ENCODE measurements around the gene TMC5.

The TMC5 gene

DNA sequence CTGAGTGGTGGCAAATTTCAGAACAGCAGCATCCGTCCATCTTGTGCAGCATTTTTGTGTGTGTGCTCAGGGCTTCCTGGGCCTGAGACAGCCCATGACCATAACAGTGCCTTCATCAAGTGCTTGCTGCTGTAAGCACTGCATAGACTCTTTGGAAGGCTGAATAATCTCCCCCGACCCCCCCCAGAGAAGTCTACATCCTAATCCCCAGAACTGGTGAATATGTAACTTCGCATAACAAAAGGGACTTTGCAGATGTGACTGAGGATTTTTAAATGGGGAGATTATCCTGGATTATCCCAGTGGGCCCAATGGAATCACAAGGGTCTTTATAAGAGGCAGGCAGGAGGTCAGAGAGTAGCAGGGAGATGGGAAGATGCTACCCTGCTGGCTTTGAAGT is 50.6 kb downstream of the TMC5 start:
- FAIRE-seq: no peak

DNA sequence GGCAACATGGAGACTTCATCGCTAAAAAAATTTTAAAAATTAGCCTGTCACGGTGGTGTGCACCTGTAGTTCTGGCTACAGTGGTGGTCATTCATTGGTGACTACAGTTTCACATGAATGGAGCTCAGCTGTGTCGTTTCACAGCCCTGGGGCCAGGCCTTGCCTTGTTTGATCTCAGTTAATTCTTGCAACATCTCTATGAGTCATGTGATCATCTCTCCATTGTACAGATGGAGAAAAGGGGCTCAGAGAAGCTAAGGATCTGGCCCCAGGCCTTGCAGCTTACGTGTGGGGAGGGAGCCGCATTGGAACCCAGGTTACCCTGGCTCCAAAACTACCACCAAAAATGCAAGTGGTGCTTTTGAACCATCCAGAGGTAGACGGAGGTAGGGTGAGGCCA is 54.8 kb downstream of the TMC5 start:
- FAIRE-seq: no peak

DNA sequence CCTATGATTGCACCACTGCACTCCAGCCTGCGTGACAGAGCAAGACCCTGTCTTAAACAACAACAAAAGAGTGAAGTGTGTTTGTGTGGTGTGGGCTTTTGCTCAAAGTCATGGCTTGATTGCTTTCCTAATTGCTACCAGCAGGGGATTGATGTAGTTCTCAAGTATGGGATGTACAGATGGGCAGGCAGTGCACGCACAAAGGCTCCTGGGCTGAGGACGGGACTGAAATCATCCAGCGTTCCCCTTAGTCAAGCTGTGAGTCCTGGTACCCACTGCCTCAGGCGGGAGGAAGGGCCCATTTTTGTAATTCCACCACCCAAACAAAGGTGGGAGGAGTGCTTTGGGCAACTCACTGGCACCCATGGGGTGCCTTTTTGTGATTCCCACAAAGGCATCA is 56.9 kb downstream of the TMC5 start:
- FAIRE-seq: no peak

DNA sequence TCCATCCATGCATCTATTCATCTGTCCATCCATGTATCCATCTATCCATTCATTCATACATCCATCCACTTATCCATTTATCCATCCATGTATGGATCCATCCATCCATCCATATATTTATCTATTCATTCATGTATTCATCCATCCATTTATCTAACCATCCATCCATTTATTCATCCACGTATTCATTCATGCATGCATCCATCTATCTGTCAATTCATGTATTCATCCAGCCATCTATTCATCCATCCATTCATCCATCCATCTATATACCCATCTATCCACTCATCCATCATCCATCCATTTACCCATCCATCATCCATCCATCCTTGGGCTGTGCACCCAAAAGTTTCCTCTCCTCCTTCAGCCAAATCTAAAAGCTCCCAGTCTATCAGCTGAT is 60.8 kb downstream of the TMC5 start:
- no peak for FAIRE-seq

DNA sequence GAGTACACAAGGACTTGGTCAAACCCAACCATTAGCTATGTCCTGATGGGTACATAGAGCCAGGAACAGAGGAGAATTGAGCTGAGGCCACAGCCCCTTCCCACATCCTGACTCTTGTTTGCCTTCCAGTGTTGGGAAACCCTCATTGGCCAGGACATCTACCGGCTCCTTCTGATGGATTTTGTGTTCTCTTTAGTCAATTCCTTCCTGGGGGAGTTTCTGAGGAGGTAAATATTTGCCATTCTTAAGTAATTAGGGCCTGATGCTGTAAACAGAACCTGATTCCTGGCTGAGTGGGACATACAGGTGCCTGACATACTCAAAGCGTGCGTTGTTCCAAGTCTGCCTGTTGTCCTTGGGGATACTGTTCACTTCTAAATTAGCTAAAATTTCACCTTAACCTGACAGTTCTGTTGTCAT is 61.6 kb downstream of the TMC5 start:
- FAIRE-seq: no peak

DNA sequence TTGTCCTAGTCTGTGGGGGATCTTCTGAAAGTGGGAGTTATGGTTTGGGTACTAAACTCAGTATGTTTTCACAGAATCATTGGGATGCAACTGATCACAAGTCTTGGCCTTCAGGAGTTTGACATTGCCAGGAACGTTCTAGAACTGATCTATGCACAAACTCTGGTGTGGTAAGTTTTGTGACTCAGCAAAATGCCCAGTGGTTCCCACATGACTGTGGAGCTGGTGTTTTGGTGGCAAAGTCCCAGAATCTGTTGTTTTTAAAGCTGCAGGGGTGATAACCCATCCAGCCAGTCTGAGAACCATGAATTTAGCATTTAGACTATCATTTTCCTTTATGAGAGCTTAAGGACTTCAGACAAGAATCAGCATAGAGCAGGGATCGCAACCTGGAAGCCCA is 63.6 kb downstream of the TMC5 start:
- FAIRE-seq: no peak

DNA sequence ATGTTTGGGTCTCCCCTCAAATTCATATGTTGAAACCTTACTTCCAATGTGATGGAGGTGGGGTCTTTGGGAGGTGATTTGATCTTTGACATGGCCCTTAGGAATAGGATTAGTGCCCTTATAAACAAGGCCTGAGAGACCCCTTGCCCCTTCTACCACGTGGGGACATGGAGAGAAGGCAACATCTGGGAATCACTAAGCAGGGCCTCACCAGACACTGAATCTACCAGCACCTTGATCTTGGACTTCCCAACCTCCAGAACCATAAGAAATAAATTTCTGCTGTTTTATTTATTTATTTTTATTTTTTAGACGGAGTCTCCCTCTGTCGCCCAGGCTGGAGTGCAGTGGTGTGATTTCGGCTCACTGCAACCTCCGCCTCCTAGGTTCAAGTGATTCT is 64.1 kb downstream of the TMC5 start:
- FAIRE-seq: no peak

DNA sequence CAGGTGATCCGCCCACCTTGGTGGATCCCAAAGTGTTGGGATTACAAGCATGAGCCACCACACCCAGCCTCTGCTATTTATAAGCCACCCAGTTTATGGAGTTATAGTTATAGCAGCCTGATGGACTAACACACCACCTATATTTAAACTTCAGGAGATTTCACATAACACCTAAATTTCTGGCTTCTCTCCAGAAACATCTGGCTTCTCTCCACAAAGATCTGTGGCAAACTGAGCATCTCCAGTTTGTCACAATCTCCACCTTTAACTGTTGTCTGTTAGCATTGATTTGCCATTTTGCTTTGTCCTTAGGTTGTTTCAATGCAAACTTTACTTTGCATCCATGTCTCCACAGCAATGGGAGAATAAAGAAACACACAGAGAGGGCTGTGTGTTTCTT is 64.6 kb downstream of the TMC5 start:
- no peak for FAIRE-seq

DNA sequence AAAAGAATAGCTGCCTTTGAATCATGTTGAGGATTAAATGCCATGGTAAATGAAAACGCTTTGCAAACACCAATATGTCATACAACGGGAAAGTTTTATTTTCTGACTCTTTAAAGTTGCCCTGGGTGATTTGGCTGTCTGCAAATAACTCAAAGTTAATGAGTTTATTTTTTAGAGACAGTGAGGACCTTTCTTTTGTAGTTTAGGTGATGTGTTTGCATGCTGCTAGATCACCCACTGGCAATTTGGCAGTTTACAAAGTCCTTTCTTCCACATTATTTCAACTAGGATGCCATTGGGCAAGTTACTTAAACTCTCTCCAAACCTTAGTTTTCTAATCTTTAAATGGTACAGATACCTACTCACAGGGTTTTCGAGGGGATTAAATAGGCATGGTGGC is 66.4 kb downstream of the TMC5 start:
- no peak for FAIRE-seq

DNA sequence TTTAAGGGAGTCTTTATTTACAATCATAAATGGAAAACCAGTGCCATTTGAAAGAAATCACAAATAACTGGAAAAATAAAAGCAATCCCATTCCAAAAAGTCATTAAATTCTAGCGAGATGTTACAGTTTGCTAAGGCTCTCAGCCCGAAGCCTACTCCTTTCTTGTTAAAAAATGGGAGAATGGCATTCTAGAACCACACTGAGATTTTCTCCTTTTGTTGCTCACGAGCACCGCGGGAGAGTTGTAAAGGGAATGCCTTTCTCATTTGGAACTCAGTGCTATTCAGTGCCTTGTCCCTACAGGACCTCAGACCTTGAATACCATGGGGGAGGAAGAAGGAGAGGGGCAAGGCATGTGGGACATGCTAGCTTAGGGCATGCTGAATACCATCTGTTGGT is 67.9 kb downstream of the TMC5 start:
- FAIRE-seq: no peak

DNA sequence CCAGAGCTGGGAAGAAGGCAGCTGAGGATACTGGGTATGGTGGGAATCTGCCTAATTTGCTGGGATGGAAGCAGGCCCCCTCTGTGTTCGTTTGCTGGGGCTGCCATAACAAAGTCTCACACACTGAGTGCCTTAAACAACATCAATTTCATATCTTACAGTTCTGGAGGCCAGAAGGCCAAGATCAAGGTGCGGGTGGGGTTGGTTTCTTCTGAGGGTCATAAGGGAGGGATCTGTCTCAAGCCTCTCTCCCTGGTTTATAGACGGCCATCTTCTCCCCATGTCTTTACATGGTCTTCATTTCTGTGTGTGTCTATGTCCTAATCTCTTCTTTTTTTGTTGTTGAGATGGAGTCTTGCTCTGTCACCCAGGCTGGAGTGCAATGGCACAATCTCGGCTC is 68.4 kb downstream of the TMC5 start:
- no peak for FAIRE-seq

DNA sequence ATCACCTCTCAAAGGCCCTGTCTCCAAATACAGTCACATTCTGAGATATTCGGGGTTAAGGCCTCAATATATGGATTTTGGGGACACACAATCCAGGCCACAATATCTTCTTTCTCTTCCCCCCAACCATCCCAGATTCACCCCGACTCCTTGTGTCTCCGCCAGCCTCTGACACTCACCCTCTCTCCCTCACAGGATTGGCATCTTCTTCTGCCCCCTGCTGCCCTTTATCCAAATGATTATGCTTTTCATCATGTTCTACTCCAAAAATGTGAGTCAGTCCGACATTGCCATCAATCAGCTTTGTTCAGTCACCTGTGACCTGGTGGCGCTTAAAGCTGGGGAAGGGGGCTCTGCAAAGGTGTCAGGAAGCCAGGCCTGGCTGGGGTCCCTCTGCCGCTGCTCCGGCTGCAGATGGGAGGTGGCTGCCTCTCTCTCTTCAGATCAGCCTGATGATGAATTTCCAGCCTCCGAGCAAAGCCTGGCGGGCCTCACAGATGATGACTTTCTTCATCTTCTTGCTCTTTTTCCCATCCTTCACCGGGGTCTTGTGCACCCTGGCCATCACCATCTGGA is 69.2 kb downstream of the TMC5 start:
- FAIRE-seq: no peak

DNA sequence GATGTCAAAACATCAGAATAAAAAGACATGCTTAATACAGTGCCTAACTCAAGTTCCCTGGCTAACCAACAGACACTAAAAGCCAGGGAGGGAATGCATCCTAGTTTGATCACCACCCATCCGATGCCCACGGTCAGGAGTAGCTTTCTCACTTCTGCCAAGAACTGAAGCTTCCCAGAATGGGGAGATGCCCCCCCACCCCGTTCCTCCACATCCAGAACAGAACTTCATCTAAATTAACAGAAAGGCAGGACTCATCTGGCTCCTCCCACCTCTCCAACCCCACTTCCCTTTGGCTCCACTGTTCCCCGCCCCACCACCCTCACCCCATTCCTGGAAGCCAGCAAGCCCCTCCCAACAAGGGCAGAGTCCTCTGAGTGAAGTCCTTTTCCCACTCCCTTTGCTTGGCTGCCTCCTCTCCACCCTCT is 70.5 kb downstream of the TMC5 start:
- no peak for FAIRE-seq

DNA sequence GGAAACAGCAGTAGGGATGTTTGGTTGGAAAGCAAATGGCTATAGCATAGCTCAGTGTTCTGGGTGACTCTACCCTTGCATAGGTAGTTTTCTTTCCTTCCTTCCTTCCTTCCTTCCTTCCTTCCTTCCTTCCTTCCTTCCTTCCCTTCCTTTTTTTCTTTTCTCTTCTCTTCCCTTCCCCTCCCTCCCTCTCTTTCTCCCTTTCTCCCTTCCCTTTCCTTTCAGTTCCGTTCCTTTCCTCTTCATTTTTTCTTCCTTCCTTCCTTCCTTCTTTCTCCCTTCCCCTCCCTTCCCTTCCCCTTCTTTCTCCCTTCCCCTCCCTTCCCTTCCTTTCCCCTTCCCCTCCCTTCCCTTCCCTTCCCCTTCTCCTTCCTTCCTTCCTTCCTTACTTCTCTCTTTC is 72.9 kb downstream of the TMC5 start:
- no peak for FAIRE-seq

DNA sequence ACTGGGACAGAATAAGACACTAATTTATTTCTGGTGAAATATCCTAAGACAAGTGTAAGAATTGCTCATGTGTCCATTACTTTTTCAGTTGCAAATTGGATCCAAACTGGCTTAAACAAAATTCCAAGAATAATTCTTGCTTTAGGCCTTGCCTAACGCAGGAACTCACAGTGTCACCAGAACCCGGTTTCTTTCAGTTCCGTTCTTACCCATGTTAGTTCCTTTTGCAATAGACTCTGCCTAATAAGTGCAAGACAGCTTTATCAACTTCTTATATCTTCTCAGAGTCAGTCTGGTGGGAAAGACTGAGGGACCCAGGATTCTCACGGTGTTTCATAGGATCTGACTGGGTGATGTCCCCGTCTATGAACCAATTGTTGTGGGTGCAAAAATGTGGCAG is 79.5 kb downstream of the TMC5 start:
- FAIRE-seq: no peak

DNA sequence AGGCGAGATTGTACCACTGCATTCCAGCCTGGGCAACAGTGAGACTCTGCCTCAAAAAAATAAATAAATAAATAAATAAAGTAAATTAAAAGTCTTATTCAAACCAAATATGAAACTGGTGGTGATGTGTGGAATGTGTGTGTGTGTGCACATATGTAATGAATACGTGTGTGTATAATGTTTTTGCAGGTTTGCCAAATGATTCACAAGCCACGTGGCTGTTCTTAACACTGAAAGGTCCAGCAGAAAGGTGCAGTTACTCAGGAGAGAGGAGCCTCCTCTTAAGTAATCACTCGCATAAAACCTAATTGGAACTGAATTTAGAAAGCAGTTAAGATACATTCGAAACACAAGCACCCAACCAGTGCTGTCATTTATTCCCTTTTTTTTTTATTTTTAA is 81.3 kb downstream of the TMC5 start:
- no peak for FAIRE-seq

DNA sequence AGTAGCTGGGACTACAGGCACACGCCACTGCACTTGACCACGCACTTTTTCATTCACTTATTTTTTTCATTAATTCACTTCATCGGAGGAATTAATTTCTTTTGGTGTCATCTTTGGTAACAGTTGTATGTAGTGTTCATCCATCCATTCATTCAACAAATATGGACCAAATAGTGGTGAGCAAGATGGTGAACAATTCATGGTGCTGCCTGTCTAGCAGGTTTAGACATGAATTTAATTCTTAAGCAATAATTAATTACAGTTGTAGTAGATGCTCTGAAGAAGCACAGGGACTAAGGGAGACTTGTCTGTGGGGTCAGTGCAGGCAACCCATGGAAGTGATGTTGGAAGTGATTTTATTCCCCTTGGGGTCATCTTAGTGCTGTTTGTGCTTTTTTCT is 81.8 kb downstream of the TMC5 start:
- FAIRE-seq: no peak

DNA sequence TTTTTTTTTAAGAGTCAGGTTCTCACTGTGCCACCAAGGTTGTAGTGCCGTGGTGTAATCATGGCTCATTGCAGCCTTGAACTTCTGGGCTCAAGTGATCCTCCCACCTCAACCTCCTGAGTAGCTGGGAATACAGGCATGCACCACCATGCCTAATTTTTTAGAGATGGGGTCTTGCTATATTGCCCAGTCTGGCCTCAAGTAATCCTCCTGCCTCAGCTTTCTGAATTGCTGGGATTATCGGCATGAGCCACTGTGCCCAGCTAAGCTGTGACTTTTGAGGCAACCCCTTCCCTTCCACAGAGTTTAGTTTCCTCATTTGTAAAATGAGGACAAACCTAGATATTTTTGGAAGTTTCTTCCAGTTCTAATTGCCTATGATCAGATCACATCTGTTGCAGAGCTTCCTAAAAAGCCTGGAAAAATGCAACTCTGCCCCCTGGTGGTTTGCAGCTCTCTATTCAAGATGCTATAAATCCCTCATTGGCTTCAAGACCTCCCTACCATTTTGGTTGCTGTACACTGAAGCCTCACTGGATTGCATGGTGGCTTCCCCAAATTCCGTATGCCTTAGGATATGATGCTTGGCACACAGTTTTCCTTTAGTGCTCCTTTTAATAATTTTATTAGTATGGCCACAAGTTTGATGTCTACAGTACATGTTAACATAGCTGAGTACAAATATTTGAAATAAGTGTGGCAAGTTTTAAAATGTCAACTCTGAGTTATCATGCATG is 84.9 kb downstream of the TMC5 start:
- no peak for FAIRE-seq

DNA sequence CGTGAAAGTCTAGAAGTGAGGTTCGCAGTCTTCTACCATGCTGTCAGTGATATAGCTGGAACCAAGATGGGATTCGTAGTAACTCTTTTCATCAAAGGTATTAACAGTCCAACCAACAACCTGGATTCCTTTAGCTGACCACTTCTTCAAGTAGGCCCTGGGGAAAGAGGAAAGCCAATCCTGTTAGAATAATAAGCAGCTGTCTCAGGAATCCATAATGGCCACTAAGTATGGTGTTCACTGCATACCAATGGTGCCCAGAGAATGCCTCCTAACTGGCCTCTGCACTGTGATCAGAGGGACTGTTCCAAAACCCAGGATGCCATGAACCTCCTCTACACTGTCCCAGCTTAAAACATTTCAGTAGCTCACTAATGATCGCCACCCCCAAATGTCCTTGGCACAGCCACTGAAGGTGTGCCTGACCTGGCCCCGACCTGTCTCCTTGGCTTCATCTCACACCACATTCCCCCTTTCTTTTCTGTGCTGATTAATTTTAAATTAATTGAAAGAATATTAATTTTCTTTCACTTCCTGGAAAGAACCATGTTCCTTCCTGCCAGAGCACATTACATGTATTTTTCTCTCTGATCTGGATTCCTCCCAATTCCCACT is 85.9 kb downstream of the TMC5 start:
- FAIRE-seq: no peak

DNA sequence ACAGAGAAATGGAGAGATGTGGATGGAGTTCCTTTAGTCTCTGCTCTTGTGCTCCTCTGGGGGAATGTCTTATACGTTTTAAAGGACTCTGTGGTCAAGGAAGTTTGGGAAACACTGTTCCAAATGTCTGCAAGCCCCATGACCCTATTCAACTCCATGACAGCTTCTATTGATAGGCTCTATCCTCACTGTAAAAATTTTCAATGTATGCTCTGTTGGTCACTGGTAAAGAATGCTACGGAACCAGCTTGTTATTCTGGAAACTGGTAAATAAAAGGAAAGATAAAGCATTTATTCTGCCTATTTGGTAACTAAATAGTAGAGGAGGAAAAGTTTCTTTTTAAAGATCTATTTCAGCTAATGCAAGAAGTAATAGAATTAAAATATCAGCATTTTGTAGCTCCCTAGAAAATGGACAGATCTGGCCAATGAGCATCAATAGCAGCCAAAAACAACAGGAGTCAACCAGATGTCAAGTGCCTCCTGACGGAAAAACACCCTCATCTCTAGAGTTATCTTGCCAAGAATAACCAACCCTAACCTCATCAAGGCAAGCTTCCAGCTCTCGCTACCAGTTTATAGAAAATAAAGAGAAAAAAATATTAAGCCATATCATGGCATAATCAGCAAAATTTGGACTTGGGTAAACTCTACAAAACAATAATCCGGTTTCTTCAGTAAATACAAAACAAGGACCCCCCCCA is 88.1 kb downstream of the TMC5 start:
- no peak for FAIRE-seq

DNA sequence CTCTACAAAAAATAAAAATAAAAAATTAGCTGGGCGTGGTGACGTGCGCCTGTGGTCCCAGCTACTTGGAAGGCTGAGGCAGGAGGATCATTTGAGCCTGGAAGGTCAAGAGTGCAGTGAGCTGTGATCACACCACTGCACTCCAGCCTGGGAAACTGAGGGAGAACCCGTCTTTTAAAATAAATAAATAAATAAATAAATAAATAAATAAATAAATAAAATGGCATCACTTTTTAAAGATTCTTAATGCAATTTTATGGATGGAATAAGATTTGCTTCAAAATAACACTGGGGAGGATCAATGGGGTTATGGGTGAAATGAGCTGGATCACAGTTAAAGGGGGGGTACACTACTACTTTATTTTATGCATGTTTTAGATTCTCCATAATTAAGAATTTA is 89.3 kb downstream of the TMC5 start:
- FAIRE-seq: no peak

DNA sequence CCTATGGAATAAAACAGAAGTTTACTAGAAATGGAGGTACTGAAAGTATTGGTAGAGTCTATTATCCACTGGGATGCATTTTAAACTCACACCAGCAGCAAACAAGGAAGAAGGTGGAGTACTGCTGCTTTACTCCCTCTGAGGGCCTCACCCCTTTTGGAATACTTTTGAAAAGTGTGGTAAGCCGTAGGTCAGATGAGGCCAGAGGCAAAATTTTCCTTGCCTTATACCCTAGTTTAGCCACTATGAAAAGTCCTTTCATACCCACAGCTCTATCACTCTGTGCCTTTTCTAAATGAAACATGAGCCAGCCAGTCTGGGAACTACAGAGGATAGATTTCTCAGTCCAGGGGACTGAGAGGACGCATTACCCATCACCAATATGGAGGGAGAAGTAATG is 90.2 kb downstream of the TMC5 start:
- FAIRE-seq: no peak

DNA sequence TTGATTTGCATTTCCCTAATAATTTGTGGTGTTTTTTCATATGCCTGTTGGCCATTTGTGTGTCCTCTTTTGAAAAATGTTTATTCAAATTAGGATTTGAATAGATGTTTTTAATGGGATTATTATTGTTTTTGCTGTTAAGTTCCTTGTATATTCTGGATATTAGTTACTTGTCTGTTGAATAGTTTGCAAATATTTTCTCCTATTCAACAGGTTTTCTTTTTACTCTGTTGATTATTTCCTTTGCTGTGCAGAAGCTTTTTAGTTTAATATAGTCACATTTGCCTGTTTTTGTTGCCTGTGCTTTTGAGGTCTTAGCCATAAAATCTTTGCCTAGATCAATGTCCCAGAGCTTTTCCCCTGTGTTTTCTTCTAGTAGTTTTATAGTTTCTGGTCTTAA is 94.6 kb downstream of the TMC5 start:
- no peak for FAIRE-seq

Measured in G401.6 (cell line).